GM19351 (cell line): Measurements from ENCODE around the gene PSTPIP1.

Experiments used
- ATAC-seq: cut with Tn5 transposase; IDR thresholded peaks from one replicate; pipeline ENCODE4 v1.9.1; 2021; ENCODE audit warnings: mild to moderate bottlenecking, moderate library complexity; ENCODE audit not compliant: unreplicated experiment

The PSTPIP1 gene

DNA sequence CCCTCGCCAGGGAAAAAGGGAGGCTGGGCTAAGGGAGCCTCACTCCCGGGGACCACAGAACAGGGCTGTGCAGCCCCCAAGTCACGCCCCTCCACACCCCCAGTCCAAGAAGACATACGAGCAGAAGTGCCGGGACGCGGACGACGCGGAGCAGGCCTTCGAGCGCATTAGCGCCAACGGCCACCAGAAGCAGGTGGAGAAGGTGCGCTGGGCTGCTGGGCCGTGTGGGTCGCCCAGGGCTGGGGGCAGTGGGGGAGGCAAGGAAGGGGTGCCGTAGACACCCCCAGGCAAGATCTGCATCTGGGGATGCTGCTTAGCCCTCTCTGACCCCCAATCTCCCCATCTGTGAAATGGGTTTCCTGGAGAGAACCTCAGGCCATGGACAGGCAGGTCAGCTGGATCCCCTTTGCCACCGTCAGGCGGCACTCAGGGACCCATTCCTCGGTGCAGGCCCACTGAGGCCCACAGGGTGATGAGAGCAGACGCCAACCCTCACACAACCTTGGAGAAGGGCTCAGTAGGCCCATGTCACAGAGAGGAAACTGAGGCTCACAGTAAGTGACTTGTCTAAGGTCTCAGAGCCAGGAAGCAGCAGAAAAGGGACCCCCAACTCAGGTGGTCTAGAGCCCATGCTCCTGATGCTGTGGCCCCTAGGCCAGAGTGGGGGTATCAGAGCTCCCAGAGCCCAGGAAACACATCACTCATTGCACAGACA lies 33.7 kb downstream of the PSTPIP1 start:
- ATAC-seq, result no peak

DNA sequence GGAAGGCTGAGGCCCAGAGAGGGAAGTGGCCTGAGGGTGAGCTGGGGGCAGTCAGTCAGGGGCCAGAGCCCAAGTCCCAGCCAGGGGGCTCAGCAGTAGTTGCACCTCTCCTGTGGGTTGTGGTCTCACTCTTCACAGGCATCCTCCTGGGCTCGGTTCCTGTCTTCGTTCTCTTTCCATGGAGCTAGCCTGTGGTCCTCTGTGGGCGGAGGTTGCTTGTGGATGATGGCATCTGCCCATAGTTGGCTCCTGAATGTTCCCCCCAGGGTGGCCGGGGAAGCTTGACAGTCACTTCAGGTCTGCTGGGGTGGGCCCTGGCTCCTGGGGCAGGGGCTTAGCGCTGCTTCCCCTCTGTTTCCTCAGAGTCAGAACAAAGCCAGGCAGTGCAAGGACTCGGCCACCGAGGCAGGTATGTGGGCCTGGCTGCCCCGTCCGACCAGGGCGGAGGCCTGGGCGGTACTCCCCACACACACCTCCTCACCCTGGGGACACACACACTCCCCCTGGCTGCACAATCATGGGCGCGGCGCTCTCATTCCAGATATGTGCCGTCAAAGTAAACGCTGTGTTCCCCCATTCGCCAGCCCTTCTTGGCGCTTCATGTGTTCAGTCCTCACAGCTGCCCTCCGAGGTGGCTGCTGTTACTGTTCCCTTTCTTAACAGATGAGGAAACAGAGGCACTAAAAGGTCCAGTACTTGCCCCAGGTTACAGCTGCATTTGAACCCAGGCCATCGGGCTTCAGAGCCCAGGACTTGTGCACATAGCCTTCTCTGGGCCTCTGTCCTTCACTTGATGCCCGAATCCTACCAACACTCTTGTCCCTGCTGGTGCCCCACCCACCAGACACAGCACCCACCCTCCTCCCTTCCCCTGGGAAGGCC lies 34.5 kb downstream of the PSTPIP1 start:
- no peak for ATAC-seq

GRCh38 chr15:77030048-77030927 lies 35.4 kb downstream of the PSTPIP1 start:
- ATAC-seq, result no peak

DNA sequence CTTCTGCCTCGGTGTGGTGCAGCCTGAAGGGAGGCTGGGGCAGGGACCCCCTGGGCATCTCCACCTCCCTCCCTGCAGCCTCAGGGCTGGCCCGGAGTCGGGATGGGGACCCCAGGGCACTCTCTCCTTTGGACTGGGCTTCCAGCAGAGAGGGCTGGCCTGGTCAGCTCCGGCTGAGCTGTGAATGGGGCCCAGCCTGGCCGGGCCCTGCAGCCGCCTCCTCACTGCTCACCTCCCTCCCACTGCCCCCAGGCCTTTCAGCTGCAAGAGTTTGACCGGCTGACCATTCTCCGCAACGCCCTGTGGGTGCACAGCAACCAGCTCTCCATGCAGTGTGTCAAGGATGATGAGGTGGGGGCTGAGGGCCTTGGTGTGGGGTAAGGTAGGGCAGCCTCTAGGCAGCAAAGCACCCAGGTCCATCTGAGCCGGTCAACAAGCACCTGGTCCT lies 36.0 kb downstream of the PSTPIP1 start:
- no peak for ATAC-seq

- no peak for ATAC-seq
Observed at GRCh38 chr15:77031376-77032050, 36.6 kb downstream of the PSTPIP1 start.

- ATAC-seq, result no peak
Observed at GRCh38 chr15:77032052-77032646, 37.2 kb downstream of the PSTPIP1 start.

DNA sequence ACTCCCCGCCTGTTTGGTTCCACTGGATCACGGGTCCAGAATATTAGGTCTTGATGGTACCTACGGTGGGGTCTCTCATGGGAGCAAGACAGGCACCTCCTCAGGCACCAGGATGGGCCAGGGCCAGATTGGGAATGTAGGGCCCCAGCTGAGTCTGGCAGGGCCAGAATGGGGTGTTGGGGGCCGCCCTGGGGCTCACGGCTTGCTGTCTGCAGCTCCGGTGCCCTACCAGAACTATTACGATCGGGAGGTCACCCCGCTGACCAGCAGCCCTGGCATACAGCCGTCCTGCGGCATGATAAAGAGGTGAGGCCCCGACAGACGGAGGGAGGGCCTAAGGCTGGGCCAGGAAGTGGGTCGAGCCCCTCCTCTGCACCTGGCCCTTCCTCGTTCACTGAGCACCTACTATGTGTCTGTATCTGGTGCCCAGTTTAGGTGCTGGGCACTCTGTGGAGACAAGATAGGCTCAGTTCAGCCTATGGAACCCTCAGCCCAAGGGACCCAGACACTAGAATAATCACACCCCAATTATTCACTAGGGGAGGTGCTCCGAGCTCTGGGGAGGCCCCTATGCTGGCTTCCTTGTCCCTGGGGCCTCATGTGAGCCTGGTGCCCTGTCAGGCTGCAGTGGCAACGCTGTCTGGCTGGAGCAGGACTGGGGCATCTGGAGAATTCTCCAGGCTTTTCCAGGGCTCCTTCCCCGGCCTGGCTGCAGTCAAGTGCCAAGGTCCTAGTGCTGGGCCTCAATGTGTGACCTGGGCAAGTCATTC lies 37.9 kb downstream of the PSTPIP1 start:
- ATAC-seq, result no peak

DNA sequence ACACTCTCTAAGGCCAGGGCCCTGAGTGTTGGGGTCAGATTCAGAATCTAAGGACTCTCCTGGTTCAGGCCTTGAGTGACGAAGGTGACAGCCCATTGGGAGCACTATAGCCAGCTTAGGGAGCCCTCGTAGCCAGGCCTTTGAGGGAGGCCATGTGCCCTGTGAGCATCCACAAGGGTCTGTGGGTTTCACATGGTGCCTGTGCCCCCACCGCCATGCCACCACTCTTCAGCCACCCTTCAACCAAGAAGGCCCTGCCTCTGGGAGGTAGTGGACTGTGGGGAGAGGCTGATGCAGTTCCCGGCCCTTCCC lies 38.4 kb downstream of the PSTPIP1 start:
- ATAC-seq, result no peak

- ATAC-seq, result no peak
Observed at GRCh38 chr15:77033729-77034671, 39.1 kb downstream of the PSTPIP1 start.

DNA sequence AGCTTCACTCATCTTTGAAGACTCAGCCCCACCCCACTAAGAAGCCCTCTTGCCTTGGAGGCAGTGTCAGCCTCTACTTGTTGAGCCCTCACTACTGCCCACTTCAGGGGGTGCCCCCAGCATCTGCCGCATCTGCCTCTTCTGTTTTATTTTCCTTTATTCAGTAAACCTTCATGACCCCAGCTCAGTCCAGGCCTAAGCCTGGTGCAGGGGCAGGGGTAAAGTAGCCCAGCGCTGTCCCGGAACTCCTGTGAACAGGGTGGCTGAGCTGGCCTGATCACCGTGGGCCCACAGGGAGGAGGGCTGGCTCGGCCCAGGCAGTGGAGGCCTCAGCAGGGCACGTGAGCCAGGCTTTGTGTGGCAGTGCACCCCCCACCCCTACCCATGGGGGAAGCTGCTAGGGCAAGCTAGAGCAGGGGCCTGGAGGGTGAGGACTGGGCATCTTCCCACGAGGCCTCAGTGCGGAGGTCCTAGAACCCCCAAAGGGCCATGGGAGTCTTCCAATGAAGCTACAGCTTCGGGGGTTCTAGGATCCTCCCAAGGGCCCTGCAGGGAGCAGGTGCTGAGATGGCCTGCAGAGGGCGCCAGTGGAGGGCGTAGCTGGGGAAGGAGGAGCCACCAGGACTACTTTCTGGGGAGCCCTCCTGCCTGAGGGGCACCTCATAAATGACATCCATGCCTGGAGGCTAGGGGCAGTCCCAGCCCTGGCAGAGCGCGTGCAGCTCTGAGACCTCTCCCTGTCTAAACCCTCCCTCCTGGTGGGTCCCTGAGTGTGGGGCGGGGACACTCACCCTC lies 40.0 kb downstream of the PSTPIP1 start:
- ATAC-seq, result no peak

DNA sequence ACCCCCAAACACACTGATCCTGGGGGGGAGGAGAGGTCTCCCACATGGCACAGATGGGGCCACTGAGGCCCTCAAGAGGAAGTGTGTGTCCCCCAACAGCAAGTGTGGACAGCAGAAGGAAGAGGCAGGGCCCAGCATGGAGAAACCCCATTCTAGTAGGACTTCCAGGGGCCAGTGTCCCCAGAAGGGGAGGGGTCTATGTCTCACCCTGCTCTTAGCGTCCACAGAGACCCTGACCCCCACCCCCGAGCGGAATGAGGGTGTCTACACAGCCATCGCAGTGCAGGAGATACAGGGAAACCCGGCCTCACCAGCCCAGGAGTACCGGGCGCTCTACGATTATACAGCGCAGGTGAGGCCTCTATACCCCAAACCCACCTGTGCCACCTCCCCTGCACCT lies 40.7 kb downstream of the PSTPIP1 start:
- ATAC-seq, result no peak

- ATAC-seq, result no peak
Observed at GRCh38 chr15:77035999-77036471, 41.1 kb downstream of the PSTPIP1 start.

GRCh38 chr15:77036537-77037387 lies 41.8 kb downstream of the PSTPIP1 start:
- no peak for ATAC-seq

DNA sequence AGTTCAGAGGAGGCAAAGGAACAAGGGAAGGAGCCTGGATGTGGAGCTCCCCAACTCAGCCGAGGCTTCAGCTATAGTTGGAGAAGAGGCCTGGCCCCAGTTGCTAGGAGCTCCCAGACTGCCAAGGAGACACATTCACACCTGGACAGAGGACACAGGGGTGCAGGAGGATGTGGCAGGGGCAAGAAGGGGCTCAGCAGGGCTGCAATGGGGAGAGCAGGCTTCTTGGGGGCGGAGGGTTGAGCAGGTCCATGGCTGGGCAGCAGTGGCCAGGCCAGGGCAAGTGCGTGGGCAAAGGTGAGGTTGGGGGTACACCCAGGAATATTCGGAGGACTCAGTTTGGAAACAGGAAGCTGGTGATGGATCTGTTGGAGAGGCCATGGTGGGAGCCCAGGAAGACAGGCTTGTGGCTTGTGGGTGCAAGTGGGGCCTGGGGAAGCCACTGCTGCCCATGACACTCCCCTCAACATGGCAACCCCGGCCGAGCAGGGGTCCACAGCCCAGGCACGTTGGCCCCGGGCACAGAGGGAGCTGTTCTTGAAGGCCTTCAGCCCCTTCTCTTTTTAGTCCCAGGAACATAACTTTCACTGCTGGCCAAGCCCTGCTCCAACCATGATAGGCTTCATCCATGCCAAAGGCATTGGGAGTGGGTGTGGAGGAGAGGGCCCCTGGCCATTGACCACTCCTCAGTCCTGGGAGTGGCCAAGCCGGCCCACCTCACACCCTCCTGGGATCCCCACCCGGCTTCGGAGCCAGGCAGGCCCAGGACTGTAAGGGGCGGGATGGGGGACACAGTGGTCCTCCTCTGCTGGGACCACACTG lies 42.7 kb downstream of the PSTPIP1 start:
- ATAC-seq, result no peak

DNA sequence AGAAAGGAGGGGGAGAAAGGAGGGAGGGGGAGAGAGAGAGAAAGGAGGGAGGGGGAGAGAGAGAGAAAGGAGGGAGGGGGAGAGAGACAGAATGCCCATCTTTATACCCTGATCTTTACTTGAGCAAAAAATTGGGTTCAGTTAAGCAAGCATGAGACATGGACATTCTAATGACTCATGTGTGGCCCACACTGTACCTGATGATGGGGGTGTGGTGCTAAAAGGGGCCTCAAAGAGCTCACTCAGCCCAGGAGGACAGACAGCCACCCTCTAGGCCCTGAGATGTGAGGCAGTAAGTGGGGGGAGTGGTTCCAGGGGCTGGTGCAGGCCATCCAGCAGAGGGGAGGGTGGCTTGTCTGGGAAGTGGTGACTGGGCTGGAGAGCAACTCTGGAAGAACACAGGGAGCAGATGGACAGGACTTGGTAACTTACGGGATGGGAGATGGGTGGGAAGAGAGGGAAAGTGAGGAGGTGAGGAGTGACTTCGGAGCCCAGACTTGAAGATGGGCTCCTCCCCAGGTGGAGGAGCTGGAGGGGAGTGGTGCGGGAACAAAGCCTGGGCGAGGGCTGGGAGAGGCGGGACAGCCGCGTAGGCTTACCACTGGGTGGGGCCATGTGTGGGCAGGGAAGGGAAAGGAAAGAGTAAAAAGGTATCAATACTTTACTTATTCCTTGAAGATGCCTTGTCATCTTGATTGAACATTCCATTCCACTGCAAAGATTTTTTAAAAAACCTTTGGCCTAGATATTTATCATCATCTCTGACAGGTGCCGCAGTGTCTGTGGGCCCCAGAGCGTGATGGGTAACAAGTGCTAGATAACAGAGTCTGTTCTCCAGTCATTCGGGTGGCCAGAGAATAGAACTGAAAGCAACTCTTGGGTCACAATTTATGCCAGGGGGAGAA lies 43.6 kb downstream of the PSTPIP1 start:
- ATAC-seq, result no peak
